Measurements from ENCODE around the gene REXO1.
A peak's percentile ranks its signal among the peaks of the same experiment; 100 is the strongest.
"Not testable (repeated sequence)": the region's sequence is repeated elsewhere in the genome, so short reads cannot be mapped to it uniquely, and the experiment has no call there.

The REXO1 gene

DNA sequence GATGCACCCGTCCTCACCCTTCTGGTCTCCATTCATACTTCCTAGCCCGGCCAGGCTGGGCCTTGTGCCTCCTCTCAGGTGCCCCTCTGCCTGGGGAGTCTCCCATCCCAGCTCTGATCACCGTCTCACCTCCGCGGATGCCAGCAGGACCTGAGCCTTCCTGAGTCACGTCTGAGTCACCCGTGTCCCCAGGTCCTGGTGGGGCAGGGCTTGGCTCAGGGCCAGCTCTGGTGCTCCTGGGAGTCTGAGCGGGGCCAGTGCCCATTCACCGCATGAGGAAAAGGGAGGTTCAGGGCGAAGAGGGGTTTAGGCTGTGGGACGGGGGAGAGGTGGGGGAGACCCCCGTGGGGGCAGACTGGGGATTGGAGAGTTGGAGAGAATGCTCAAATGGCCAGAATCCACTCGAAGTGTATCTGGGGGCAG is 36.8 kb downstream of the REXO1 start:
- peak; percentile 28 for DNase-seq

DNA sequence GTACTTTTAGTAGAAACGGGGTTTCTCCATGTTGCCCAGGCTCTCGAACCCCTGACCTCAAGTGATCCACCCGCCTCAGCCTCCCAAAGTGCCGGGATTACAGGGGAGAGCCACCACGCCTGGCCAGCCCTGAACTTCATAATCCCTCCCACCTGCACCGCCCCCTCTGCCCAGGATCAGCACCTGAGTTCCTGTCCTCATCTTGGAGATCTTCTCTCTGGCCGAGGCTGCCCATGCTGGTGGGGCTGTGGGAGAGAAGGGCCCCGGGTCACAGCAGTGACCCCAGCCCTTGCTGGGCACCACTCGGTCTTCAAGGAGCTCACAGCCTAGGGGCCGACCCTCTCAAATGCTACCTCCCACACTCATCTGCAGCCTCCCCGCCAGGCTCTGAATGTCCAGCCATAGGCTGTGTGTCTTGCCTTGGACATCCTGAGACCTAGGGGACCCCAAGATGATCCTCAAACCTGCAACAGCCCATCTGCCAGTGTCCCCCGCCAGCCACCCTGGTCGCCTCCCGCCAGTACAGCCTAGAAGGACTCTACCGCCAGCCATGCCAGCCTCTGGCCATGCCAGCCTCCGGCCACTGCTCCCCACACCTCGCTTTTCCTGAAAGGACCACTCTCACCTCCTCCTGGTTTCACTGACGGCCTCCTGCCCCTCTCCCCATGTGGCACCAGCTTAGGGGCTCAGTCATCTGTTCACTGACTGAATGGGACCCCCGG is 37.7 kb downstream of the REXO1 start:
- no peak for DNase-seq

DNA sequence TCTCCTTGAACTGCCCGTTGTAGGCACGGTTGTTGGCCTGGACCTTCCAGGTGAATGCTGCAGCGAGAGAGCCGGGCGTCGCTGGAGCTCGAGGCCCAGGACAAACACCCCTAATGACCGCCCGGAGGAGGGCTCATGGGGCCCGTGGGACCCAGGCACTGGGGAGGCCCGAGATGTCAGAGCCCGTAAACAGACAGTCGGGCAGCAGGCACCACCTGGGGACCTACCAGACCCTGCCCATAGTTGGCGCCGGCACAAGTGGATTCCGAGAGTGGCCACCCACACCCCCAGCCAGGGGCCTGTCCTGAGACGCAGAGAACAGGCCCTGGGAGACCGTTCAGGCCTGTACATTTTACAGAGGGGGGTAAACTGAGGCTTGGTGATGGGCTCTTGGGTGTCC is 38.6 kb downstream of the REXO1 start:
- no peak for DNase-seq

DNA sequence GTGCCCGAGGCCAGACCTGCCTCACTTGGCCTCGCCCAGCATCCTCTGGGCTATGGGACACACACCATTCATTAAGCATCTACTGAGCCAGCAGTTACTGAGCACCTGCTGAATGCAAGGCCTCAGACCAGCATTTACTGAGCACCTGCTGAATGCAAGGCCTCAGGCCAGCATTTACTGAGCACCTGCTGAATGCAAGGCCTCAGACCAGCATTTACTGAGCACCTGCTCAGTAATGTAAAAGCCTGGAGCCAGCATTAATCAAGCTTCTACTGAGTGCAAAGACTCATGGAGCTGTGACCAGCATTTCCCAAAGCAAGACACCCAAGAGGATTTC is 39.9 kb downstream of the REXO1 start:
- no peak for DNase-seq

DNA sequence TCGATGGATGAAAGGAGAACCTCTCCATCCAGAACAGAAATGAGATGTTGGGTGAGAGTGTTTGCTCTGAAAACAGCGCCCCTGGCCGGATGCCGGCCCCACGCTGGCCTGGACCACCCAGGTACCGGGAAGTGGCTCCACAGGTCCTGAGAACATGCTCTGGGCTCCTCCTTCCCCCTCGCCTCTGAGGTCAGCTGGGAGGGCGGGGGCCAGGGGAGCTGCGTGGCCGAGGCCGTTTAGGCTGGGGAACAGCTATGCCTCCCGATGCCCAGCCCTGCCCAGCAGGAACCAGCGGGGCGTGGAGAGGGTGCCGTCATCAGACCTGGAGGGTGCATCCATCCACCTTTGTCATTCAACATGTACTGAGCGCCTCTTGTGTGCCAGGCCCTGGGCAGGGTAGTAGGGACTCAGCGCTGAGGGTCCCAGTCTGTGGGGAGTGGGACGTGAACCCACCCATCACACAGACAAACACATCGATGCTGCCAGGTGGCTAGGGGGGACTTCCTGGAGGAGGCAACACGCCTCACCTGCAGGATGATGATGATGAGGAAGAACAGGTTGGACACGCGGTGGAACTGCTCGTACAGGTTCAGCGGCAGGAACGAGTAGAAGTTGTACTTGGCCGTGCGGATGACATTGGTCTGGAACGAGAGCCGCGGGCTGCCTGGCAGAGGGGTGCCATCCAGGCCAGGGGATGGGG is 40.4 kb downstream of the REXO1 start:
- no peak for DNase-seq

DNA sequence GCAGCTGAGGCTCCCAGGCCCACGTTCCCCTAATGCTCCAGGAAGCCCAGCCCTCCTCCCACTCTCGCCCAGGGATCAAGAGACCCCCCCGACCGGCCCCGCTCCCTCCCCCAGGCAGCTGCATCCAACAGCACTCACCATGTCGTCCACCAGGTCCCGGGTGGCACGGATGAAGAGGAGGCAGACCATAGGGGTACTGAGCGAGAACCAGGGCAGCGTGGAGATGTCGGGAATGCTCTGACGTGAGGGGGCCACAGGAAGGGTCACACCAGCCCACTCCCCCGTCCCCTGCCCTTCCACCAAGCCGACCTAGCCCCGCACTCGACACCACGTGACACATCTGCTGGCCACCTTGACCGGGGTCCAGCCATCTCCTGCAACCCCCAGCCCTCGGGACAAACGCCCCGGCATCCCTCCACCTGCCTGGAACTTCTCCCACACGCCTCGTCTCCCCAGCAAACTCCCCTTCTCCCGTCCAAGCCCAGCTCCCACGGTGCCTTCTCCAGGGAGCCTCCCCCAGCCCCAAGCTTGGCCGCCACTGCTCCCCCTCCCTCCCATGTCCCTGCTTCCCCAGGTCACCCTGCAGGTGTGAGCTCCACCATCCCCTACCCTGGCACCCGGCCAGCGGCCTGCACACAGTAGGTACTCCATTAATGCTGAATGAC is 41.1 kb downstream of the REXO1 start:
- DNase-seq: no peak

DNA sequence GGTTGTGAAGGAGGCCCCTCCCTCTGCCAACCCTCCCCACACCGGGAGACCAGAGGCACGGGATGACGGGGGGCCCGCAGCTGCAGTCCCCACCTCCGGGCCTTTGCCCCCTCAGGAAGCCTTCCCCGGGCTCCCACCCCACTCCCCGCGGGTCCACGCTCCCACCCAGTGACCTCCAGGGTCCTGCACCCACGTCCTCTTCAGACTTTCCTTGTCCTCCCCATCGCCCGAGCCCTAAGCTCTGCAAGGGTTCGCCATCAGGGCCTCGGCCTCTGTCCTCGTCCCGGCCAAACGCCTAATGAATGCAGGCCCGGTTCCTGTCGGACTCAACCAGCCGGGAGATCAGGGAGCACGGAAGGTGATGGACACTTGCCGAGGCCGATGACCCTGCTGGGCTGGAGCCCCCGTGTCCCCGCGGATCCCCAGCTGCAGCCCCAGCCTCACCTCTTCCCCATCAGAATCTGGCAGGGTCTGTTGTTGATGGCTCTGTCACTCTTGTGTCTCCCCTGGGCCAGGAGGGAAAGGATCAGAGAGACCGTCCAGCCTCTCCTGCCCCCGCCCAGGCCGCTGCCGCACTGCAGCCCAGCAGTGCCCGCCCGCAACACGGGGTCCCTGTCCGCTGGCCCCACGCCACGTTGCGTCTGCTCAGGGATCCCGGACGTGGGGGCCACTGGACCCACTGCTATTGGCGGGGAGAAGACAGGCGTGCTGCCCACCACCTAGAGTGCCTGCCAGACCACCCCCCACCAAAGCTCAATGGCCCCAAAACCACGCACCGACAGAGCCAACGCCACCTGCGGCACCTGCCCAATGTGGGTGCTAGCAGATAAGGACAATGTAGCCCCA is 41.9 kb downstream of the REXO1 start:
- DNase-seq: no peak

DNA sequence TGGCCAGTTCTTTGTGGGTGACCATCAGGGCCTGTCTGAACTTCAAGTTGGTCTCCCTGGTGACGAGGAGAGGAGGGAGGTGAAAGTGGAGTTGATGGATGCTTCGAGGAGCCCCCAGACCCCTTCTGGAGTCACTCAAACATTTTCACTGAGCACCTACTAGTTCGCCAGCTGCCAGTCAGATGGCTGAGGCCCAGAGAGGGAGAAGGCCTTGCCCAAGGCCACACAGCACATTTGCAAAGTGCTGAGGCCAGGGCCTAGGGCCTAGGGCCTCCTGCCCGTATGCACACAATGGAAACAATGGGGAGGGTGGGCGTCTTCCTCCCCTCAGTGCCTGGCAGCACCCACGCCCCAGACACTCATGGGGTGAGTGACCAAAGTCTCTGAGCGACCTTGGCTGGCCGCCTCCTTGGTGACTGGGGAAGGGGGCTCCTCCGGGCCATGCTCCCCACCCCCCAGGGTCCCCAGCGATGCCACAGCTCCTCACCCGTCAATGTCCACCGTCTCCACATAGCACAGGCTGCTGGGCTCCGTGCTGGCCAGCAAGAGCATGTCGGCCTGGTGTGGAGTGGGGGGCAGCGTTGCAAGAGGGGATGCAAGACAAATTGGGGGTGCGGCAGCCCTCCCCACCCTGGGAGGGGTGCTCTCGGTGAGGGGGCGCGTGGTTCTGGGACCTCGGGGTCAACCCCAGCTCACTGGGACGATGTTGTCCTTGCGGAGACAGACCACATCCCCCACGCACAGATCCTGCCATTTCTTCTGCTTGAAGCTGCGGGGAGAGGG is 42.7 kb downstream of the REXO1 start:
- no peak for DNase-seq

DNA sequence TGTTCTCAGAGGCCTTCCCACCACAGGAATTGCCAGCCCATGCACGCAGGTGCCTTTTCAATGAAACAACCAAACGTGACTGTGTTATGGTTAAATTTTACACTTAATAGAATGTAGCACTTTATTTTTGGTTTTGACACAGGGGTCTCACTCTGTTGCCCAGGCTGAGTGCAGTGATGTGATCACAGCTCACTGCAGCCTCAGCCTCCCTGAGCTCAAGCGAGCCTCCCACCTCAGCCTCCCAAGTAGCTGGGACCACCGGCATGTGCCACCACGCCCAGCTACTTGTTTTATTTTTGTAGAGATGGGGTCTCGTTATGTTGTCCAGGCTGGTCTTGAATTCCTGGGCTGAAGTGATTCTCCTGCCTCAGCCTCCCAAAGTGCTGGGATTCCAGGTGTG is 43.4 kb downstream of the REXO1 start:
- DNase-seq: no peak

DNA sequence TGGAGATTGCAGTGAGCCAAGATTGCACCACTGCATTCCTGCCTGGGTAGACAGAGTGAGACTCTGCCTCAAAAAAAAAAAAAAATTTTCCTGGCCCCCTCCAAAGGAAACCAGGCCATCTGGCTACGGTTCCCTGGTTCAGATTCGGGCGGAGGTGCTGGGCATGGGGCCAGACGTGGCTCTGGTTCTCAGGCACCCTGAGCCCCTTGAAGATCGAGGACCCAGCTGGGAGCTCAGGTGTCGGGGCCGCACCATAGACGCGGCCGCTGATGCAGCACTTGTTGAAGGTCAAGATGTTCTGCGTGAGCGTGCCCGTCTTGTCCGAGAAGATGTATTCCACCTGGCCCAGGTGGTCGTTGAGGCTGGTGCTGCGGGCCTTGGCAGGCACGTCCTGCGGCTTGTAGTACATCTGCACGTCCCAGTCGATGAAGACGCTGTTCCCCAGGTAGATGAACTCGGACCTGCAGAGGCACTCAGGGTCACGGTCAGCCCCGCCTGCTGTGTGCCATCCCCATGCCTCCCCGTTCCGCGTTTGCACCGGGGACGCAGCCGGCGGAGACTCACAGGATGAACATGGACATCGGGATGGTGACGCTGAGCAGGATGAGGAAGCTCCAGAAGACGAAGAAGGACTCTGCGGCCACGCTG is 48.5 kb downstream of the REXO1 start:
- DNase-seq: no peak

DNA sequence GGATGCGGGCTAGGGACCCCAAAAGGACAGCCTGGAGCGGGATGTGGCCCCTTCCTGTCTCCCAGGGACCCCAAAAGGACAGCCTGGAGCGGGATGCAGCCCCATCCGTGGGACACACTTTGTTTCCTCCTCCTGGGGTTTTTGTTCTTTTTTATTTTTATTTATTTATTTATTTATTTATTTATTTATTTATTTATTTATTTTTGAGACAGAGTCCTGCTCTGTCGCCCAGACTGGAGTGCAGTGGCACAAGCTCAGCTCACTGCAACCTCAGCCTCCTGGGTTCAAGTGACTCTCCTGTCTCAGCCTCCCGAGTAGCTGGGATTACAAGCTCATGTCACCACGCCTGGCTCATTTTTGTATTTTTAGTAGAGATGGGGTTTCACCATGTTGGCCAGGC is 51.0 kb downstream of the REXO1 start:
- DNase-seq: not testable (repeated sequence)

DNA sequence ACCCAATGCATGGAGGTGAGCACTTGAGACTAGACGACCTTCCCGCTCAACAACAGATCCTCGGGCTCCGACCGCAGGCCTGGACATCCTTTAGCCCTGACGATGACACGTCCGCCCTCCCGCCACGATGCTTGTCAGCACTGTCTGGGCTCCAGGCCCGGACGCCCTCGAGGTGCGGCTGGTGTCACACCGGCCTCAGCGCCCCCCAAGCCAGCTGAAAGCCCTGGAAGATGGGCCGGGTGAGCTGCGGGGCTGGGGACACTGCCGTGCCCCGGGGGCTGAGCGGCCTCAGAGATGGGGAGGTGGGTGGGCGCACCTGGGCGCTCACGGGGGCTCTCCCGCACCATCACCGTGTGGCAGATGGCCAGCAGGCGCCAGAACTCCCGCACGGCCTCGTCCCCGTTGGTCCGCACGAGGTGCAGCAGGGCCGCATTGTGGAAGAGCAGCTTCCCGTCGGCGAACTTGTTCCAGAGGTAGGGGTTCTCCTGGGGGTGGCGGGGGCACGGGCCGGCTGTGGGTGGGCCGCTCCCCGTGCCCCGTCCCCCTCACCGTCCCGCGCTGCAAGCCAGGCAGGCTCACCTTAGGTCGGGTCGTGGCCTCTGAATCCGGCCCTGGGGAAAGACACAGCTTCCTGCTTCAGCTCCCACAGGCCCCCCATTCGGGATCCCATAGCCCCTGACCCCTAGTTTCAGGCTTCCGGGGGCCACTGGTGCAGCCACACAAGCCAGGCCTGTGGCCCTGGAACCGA is 51.7 kb downstream of the REXO1 start:
- DNase-seq: no peak

DNA sequence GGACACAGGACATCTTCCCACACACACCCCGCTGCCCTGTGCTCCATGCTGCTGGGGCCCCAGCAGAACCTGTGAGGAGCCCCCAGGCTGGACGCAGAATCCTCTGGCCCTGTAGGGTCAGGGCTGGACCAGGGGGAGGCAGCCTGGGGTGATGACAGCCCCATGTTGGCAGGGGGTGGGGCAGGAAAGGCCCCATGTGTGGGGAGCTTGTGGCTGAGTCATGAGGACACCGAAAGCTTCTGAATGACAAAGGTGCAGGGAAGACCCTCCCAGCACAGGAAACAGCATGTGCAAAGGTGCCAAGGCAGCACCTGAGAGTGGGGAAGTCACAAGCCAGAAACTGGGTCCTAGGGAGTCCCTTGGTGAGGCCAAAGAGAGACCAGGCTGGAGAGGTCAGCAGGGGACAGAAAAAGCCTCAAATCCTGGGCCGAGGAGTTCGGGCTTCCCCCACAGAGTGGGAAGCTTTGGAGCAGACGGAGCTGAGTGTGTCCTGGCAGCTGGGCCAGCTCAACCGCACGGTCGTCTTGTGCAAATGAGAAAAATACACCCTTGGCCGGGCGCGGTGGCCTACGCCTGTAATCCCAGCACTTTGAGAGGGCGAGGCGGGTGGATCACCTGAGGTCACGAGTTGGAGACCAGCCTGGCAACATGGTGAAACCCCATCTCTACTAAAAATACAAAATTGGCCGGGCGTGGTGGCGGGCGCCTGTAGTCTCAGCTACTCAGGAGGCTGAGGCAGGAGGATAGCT is 53.7 kb downstream of the REXO1 start:
- no peak for DNase-seq

DNA sequence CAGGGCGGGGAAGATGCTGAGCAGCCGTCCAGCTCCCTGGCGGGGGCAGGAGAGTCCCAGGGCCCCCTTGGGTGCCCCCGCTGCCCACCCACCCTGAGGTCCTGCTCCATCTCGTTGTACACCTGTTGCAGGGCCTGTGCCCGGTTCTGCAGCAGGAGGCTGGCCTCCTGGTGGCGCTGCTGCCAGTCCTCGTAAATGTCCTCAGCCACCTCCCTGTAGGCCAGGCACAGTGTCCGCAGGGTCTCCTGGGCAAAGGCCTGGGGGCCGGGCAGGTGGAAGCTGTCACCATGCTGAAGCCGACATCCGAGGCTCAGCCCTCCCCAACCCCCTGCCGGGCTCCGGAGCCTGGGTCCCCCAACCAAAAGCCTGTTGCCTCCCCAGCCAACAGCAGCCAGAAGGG is 56.4 kb downstream of the REXO1 start:
- DNase-seq: no peak

DNA sequence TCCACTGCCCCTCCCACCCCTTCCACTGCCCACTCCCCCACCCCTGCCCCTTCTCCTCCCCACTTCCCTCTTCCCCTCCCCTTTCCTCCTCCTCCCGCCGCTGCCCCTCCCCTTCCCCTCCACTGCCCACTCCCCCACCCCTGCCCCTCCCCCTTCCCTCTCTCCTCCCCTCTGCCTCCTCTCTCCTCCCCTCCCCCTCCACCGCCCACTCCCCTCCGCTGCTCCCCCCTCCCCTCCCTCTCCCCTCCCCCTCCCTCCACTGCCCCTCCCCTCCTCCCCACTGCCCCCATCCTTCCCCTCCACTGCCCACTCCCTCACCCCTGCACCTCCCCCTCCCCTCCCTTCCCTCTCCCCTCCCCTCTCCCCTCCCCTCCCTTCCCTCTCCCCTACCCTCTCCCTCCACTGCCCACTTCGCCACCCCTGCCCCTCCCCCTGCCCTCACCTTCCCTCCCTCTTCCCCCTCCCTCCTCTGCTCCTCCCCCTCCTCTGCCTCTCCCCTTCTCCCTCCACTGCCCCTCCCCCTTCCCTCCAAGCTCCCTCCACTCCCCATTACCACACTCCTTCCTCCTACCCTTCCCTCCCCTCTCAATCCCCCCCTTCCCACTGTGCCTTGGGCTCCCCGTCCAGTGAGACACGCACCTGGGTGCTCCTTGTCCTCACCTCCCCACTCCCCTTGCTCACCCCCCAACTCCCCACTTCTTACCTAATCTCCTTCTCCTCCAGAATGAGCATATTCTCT is 58.1 kb downstream of the REXO1 start:
- no peak for DNase-seq

DNA sequence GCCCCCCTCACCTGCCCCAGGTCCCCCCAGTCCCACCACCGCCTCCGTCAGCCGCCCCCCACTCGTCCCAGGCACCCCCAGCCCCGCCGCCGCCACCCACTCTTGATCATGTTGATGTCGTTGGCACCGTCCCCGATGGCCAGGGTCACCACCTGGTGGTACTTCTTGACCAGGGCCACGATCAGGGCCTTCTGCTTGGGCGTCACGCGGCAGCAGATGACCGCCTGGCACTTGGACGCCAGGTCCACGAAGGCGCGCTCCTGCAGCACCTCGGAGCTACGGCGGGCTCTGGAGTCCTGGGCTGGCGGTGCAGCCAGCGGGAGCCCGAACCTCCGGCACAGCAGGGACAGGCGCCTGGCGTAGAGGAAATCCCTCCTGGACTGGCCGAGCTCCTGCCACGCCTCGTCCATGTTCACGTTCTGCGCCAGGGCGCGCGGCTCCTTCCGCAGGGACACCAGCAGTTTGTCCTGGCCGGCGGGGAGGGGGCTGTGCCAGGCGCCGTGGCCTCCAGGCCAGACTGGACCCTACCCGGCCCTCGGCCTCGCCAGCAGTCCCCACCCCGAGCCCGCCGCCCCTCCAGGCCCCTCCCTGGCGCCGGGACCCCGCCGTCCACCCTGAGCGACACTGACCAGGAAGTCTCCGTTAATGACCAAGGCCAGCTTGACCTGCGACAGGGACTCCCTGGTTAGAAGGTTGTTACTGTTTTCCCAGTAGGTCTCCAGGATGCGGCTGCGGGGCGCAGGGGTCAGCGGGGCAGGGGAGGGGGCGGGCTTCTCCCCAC is 58.8 kb downstream of the REXO1 start:
- DNase-seq: peak; percentile 12

DNA sequence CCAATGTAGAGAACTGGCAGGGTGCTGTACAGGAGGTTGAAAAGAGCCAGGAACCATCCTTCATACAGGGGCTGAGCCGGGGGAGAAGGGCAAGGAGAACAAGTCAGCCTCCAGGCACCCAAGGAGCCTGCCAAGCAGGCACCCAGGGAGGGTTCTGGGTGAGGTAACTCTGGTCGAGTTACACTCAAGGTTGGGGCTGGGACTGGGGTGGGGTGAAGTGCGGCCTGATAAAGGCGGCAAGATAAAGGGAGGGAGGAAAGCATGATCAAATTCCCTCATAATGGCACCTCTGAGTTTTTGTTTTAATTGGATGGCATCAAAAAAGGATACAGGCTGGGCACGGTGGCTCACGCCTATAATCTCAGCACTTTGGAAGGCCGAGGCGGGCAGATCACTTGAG is 61.2 kb downstream of the REXO1 start:
- DNase-seq: no peak

DNA sequence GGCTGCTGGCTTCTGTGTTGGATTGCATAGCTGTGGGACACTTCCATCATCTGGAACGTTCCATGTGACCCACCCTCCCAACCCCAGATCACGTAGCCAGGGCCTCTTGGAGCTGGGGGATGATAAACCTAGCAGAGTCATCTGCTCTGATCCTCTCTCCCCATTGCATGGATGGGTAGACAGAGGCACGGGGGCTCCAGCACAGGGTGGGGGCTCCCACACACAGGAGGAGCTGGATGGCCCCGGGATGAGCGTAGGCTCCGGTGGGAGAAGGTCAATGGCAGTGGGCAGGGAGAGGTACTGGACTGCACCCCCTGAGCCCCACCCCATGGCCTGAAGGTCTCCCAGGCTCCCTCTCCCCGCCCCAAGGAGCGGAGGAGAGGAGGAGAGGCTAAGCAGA is 61.6 kb downstream of the REXO1 start:
- no peak for DNase-seq

DNA sequence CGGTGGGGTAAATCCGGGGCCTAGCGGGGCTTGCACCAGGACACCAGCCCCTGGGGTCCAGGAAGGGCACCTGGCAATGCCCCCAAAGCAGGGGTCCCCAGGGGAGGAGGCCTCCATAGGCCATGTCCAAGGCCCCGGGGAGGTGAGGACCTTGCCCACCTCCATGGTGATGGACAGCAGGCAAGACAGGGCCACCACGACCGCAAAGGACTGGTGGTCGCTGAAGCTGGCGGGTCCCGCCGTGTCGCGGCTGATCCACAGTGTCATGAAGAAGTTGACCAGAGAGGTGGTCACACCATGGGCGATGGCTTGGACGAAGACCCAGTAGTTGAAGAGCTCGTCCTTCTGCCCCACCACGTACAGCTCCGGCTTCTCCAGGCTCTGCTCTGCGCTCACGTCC is 63.0 kb downstream of the REXO1 start:
- no peak for DNase-seq
